Activated T-cell treated with anti-CD3 and anti-CD28 coated beads for 48 hours (primary cell): ENCODE measurements around the gene TCN2.
"Not testable (repeated sequence)": the region's sequence is repeated elsewhere in the genome, so short reads cannot be mapped to it uniquely, and the experiment has no call there.

ENCODE experiments used
- DNase-seq: peaks from one replicate; pipeline ENCODE4 v3.0.0-alpha.2; 2020; ENCODE audit warnings: low read depth

TCN2 gene

DNA sequence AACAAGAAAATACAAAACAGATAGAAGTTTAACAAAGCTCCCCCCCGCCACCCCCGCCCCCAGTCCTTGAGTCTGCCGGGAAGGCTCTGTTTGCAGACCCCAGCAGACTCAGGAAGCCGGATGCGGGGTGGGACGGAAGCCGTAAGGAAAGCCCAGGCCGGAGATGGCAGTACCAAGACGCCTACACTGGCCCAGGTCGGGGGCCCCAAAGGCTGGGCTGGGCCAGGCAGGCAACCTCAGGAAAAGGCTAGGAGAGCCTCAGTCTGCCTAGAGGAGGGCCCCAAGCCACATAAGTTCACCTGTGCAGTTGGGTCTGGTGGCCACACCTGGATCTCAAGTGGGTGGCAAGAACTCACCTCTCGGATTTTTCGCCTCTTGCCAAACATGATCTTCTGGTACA is 28.5 kb upstream of the TCN2 start:
- no peak for DNase-seq

GRCh38 chr22:30580896-30581295 is 26.1 kb upstream of the TCN2 start:
- no peak for DNase-seq

DNA sequence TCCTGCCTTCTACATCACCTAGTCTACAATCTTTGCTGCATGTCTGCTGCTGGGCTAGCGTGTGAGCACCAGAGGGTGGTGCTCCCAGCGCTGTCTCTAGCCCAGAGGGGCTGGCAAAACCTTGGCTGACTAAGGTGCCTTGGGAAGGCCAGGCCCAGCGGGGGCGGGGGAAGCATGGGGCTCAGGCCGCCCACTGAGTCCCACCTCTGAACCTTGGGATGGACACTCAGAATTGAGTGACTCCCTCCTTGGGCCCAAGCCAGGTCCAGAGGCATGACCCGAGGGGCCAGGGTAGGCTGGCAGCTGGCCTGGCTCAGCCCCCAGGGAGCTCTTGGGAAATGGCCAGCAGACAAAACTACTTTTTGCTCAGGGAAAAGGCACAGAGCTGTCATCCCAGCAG is 24.9 kb upstream of the TCN2 start:
- DNase-seq = no peak

DNA sequence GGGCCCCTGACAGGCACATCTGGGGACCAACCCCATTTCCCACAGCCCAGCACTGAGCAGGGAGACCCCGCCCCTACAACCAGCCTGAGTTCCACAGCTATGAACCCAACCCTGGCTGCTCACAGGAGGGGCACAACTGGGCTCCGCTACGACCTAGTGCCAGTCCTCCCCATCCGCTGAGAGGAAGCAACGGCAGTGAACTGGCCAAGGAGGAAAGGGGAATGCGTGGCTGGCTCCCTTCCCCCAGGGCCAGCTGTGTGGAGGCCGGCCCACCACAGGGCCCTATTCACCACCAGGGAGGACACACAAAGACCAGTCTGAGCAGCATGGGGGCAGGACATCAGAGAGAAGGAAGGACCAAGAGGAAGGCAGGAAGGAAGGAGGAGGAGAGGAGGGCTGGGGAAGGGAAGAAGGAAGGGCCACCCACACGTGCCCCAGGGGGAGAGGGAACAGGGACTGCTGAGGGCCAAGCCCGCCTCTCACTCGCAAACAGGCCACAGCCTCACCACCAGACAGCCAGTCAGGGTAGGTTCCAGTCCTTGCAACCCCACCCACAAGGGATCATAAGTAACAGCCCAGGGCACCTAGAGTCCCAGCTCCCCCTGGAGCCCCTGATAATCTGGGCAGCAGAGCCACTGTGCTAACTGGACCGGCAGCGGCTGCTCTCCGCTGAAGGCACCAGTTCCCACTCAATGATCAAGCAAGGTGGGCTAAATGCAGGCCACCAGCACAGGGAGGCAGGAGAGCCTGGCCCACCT is 24.0 kb upstream of the TCN2 start:
- no peak for DNase-seq

- DNase-seq = no peak
Observed at GRCh38 chr22:30584441-30584840, 22.5 kb upstream of the TCN2 start.

DNA sequence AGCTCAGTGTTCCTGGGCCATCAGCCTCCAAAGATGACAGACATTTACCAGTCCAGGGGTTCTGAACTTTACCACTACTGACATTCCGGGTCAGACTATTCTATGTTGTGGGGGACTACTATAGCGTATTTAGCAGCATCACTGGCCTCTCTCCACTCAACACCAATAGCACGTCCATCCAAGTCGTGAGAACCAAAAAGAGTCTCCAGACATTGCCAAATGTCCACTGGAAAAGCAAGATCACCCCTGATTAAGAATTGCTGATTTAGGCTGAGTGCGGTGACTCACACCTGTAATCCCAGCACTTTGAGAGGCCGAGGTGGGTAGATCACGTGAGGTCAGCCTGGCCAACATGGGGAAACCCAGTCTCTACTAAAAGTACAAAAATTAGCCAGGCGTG is 20.6 kb upstream of the TCN2 start:
- no peak for DNase-seq

GRCh38 chr22:30591191-30591587 is 15.8 kb upstream of the TCN2 start:
- DNase-seq = no peak

DNA sequence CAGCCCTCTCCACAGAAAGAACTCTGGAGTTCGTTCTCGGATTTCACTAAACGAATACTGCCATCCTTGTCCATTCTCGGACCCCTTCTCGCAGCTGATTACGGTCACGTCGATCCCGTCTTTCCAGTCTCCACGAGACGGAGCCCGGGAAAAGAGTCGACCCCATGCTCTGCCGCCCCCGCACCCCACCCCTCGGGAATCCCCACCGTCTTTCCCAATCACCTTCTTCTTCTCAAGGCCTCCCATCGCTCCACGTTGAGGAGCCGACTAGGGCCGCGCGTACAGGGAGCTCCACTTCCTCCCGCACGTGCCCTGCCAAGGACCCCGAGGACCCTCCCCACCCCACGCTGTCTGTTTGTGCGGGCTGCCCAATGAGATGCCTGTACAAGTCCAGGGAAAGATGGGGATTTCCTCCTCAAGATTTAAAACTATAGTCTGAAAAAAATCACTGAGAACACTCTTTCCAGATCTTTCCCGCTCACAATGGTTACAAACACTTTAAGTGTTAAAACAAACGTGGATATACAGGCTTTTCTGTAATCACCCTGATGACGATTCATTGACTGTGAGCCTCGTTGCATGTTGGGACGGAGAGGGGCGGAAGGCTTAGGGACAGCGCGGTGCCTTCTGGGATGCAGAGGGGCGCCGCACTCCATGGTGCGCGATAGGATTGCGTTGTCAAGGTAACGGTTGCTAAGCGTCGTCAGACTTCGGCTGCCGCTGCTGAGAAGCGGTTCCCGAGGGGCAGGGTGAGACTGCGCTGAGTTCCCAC is 15.2 kb upstream of the TCN2 start, which contains the start of gene PES1:
PES1 (minus strand) TSS at position 323 of the 772 bp plus-strand sequence; CDS start at position 246, 77 bp downstream.
- peak; percentile 86 for DNase-seq

GRCh38 chr22:30592360-30592713 is 14.6 kb upstream of the TCN2 start:
- DNase-seq = not testable (repeated sequence)

DNA sequence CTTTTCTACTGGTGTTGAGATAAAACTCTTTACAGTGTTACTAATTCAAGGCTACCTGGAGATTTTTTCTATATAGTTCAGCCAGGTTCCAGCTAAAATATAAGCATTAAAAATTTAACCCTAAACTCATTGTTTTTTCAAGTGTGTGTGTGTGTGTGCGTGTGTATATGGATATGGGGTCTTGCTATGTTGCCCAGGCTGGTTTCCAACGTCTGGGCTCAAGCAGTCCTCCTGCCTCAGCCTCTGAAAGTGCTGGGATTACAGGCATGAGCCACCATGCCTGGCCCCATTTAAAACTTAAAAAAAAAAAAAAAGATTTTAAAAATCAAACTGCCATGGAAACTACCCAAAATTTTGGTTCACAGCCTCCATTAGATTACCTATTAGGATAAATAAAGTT is 10.8 kb upstream of the TCN2 start:
- no peak for DNase-seq

DNA sequence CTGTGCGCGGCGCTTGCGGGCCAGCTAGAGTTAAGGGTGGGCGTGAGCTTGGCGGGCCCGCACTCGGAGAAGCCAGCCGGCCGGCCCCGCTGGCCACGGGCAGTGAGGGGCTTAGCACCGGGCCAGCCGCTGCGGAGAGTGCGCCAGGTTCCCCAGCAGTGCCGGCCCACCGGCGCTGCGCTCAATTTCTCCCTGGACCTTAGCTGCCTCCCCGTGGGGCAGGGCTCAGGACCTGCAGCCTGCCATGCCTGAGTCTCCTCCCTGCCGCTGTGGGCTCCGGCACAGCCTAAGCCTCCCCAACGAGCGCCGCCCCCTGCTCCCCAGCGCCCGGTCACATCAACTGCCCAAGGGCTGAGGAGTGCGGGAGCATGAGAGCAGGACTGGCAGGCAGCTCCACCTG is 10.1 kb upstream of the TCN2 start:
- DNase-seq = no peak

- no peak for DNase-seq
Observed at GRCh38 chr22:30598986-30599385, 8.0 kb upstream of the TCN2 start.

GRCh38 chr22:30600921-30601320 is 6.1 kb upstream of the TCN2 start:
- DNase-seq = no peak

DNA sequence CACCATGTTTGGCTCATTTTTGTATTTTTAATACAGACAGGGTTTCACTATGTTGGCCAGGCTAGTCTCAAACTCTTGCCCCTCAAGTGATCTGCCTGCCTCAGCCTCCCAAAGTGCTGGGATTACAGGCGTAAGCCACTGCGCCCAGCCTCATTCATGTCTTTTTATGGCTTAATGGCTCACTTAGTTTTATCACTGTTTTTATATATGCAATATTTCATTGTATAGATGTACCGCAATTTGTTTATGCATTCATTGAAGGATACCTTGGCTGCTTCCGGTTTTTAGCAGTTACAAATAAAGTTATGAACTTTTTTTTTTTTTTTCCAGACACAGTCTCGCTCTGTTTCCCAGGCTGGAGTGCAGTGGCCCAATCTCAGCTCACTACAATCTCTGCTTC is 5.5 kb upstream of the TCN2 start:
- no peak for DNase-seq

- DNase-seq = no peak
Observed at GRCh38 chr22:30602049-30602448, 4.9 kb upstream of the TCN2 start.

DNA sequence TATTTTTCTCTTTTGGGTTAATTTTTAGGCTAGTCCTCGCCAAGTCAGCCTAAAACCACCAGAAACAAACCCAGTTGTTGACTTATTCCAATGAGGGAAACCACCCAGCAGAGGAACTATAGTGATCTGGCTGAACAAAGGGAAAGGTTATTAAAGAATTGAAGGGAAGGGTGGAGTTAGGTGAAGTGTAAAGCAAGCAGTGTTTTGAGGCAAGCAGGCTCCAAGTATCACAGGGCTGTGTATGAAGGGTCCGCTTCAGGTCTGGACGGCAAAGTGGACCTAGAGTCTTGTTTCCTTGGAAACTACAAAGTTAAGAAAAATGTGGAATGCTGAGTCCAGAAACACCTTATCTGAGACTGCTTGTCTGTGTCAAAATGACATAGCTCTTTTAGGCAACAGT is 3.2 kb upstream of the TCN2 start:
- no peak for DNase-seq

- DNase-seq = no peak
Observed at GRCh38 chr22:30604723-30605122, 2.3 kb upstream of the TCN2 start.

- peak; percentile 34 for DNase-seq
Observed at GRCh38 chr22:30605449-30606110, 1.4 kb upstream of the TCN2 start.

GRCh38 chr22:30607300-30607930 is 441 bp downstream of the TCN2 start:
- no peak for DNase-seq

- no peak for DNase-seq
Observed at GRCh38 chr22:30607939-30608338, 965 bp downstream of the TCN2 start.

- DNase-seq = no peak
Observed at GRCh38 chr22:30609260-30610185, 2.5 kb downstream of the TCN2 start.
